Stimulated activated CD4-positive, alpha-beta T cell treated with anti-CD3 and anti-CD28 coated beads, Interleukin-4, amount 100 ng/mL, for 4 hours (primary cell): ENCODE results near the gene POLR2B.
"Not testable (repeated sequence)": the region's sequence is repeated elsewhere in the genome, so short reads cannot be mapped to it uniquely, and the experiment has no call there.

ENCODE experiments used
- DNase-seq, 2 experiments: peaks; one replicate each; pipeline ENCODE4 v3.0.0-alpha.2; 2020

POLR2B gene

DNA sequence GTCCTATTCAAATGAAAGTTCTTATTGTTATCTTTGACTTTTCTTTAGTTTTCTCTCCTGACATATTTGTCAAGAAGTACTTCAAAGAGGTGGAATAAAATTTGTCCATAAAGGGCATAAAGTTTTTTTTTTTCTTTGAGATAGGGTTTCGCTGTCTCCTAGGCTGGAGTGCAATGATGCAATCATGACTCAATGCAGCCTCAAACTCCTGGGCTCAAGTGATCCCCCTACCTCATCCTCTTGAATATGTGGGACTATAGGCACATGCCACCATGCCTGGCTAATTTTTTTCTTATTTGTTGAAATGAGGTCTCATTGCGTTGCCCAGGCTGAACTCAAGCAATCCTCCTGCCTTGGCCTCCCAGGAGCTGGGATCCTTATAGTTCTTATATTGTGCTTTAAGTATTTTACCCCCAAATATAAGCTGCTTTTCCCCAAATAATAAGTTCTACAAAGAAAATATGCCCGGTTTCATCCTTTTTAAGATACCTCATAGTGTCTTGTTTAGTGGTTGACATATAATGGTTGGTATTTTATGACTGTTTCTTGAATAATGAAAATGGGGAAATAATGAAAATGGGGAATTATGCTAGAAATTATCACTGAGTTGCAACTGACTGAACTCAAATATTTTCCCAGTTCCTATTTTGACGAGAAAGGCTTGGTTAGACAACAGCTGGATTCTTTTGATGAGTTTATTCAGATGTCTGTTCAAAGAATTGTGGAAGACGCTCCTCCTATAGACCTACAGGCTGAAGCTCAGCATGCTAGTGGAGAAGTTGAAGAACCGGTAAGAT lies 11.6 kb downstream of the POLR2B start:
- no peak for DNase-seq

DNA sequence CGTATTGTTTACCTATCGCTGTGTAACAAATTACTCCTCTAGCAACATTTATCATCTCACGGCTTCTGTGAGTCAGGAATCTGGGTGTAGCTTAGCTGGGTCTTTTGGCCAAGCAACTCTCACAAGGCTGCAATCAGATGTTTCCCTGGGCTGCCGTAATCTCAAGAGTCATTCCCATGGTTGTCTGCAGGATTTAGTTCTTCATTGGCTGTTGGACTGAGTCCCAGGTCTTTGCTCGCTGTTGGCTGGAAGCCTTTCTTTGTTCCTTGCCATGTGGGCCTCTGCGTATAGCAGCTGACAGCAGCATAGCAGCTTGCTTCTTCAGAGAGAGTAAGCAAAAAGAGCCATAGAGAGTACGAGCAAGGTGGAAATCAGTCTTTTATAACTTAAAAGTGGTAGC lies 16.8 kb downstream of the POLR2B start:
- DNase-seq = no peak

GRCh38 chr4:56999751-57000150 lies 21.1 kb downstream of the POLR2B start:
- no peak for DNase-seq

GRCh38 chr4:57013543-57014120 lies 34.9 kb downstream of the POLR2B start:
- DNase-seq = no peak

DNA sequence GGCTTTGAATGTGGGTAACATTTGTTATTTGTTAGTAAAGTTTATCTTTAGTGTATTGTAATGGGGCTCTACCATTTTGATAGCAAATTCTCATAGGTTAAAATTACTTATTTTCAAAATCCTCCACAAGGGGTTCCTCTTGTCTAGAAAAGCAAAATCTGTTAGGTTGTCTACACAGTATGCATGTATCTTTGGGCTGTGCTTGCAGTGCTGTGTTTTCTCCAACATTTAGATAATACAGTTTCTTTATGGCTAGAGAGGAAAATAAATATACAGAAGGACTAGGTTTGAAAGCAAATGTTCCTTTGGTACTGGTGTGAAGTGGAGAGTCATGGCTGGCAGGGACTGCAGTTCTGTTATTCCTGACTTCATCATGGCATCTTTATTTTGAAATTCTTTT lies 40.3 kb downstream of the POLR2B start:
- no peak for DNase-seq

GRCh38 chr4:57020467-57021101 lies 41.9 kb downstream of the POLR2B start:
- DNase-seq = no peak

DNA sequence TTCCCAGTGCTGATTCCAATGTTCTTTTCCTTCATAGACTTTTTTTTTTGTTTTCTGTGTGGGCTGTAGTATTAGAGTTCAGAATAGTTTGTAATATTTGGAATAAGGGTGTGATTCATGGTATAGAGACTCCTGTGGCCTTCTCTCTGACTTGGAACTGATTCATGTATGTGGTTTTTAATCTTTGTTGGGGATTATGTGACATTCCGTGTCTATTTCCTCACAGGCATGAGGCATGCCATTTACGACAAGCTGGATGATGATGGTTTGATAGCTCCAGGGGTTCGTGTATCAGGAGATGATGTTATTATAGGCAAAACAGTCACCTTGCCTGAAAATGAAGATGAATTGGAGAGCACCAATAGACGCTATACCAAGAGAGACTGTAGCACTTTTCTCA lies 44.4 kb downstream of the POLR2B start:
- no peak for DNase-seq

DNA sequence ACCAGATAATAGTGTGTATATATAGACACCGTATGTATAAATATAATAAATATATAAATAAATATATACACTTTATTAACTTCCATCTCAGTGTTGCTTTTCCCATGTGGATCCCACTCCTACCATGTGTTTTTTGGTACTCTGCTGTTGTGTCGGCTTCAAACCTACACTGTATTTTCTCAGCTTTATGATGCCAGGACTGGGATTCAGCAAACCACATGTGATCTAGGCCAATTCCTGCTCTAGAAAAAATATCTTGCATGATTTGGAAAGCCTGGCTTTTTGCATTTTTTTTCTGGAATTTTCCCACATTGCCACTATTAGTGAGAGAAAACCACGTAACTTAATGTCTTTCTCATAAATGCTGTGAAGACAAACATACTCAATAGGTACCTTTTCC lies 55.8 kb downstream of the POLR2B start:
- no peak for DNase-seq

GRCh38 chr4:57037982-57038604 lies 59.4 kb downstream of the POLR2B start:
- peak in 1 of 2 experiments; percentile 2 for DNase-seq

GRCh38 chr4:57039345-57039744 lies 60.6 kb downstream of the POLR2B start:
- no peak for DNase-seq

DNA sequence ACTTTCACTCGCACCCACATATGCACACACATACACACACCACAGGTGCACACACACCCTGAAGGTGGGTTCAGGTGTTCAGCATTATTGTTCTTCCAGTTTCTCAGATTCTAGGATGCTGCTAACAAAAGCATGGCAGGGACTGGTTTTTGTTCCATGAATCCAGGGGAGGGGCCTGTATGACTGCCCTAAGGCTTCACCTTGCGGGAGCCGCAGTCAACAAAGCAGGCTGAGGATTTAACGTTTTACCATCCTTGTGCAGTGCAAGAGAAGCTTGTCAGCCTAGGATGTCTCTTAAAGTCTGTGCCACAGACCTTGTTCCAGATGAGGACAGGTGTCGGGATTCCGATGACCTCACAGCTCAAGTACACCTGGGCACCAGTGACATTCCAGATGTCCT lies 61.8 kb downstream of the POLR2B start:
- DNase-seq = no peak

DNA sequence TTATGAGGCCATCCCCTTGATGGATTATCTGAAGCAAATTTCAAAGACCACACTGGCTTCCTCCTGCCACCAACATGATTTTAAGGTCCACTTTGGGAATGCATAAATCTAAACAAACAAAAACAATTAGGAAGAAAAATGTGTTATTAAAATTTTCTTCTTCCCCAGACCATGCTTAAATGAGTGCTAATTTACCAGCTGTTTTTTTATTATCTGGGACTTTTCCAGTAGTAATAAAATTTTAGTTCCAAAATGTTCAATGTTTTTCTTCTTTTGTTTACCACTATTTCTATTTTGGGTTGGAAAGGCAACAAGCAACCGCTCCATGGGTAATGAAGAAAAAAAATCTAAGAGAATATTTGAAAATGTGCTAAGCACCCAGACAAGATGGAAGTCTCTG lies 62.3 kb downstream of the POLR2B start:
- no peak for DNase-seq

DNA sequence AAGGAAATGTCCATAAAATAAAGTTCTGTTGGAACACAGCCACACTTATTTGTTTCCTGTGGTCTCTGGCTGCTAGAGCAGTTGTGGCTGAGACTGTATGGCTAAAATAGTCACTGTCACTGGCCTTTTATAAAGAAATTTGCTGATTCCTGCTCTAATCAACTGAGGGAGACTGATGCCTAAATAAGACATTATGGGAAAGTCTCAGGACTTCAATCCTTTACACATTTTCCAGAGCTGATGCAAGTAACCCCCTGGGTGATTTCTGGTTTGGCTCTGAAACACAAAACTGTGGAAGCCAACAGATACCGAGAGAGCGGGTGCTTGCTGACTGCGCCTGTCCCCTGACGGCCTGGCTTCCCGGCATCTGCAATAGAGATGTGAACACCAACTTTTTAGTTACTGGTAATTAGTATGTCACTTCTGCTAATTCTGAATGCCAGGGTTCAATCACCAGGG lies 64.0 kb downstream of the POLR2B start:
- no peak for DNase-seq

DNA sequence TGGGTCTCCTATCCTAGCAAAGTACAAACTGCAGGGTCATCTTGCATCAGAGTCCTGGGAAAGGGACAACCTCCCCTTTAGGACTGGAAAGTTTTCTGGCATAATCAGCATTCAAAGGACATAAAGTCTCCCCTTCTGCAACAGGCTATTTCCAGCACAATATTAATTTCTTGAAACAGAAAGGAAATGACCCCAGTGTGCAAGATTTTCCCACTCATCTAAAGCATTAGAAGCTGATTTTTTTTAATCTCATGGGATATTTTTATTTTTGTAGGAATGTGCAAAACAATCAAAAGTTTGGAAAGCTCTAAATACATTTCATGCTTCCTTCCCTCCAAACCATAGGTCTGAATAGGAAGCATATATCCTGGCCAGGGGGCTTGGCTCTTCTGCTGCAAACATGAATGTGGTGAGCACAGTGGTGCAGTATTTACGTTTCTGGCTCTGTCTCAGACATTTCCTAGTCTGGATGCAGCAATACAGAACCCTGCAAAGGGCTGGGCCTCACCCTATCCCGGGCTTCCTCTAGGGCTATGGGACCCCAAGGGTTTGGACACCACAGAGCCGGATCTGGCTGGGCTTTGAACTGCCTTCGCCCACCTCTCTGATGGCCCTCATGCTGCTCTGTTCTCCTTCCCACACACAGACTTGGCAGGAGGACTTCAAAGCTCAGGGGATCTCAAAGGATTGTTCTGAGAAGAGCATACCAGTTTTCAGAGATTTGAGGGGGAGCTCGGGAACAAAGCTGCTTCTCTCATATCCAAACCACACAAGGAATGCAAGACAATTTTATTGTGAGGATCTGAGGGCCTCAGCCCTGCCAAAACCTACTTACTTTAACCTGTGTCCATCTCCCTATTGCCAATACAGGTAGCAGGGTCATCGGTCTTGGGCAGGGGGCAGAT lies 64.9 kb downstream of the POLR2B start:
- DNase-seq = no peak

DNA sequence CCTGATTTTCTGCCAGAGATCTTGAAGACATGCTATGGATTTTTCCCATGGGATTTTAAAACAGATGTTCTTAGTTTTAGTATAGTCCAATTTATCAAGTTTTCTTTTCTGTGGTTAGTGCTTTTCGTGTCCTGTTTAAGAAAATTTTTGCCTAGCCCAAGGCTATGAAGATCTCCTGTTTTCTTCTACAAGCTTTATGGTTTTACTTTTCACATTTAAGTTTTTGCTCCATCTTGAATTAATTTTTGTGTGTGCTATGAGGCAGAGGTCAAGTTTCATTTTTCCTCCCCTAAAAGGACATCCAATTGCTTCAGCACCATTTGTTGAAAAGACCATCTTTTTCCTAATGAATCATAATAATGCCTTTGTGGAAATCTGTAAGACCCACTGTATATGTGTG lies 65.6 kb downstream of the POLR2B start:
- DNase-seq = no peak

DNA sequence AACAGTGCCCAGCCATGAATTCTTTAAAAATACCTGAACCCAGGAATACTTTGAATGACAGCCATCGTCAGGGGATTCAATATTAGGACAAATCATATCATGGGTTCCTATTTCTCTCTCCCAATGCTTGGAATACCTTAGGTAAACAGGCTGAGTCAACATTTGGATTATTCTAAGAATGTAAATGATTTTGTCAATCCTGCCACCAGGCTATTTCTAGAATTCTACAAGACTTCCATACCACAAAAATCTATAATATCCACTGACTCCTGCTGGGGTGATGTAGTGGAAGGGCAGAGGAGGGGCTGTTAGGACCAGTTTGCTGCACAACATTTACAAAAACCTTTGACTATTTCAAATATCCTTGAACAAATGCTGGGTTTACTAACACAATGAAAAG lies 66.3 kb downstream of the POLR2B start:
- DNase-seq = no peak

DNA sequence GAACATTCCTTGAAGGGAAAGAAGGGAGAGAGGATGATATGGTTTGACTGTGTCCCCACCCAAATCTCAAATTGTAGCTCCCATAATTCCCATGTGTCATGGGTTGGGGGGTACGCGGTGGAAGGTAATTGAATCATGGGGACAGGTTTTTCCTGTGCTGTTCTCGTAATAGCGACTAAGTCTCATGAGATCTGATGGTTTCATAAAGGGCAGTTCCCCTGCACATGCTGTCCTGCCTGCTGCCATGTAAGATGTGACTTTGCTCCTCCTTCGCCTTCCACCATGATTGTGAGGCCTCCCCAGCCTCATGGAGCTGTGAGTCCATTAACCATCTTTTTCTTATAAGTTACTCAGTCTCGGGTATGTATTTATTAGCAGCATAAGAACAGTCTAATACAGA lies 68.3 kb downstream of the POLR2B start:
- DNase-seq = not testable (repeated sequence)

GRCh38 chr4:57048590-57049304 lies 70.1 kb downstream of the POLR2B start:
- DNase-seq = no peak

- no peak for DNase-seq
Measured at GRCh38 chr4:57051095-57051494, 72.4 kb downstream of the POLR2B start.

- no peak for DNase-seq
Measured at GRCh38 chr4:57051524-57051923, 72.8 kb downstream of the POLR2B start.

DNA sequence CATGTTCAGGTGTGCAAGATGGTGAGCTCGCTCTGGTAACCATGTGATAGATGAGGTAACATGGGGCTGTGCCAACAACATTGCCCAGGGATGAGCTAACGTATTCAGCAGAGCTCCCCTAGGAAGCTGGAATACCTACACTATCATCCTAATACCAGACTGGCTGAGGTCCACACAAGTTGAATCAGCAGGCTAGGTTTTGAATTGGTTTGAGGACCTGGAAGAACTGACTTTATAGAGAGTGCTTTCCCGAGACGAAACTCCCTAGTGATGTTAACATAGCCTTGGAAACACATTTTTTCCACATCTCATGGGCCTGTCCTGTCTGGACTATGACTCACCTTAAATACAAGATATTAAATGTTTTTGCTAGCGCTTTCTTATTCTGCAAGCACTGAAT lies 74.8 kb downstream of the POLR2B start:
- no peak for DNase-seq

GRCh38 chr4:57055886-57056285 lies 77.2 kb downstream of the POLR2B start:
- DNase-seq = no peak
